B cell (primary cell): Measurements from ENCODE around the gene NUDT3. TPM values are rescaled to one million over a fixed set of nuclear protein-coding genes. Genes with fewer than 3 reads are reported as not detected.

Source experiments
- ATAC-seq: fragments of 200-7000 bp; cut with Tn5 transposase; one replicate; pipeline ENCODE4 v1.10.0; 2021; ENCODE audit warnings: low read depth, mild to moderate bottlenecking, moderate number of reproducible peaks, moderate library complexity
- CTCF ChIA-PET: fragments of 350-600 bp; sonication (Branson Sonifier 250); formaldehyde crosslinking; loops from one replicate; lab custom pipeline; 2021; ENCODE audit warnings: antibody characterized with exemption, inconsistent platforms; lab: Charles Lee
- POLR2A ChIA-PET: fragments of 350-600 bp; sonication (Branson Sonifier 250); formaldehyde crosslinking; loops from one replicate; lab custom pipeline; 2021; ENCODE audit warnings: antibody characterized with exemption; lab: Charles Lee
- DNase-seq: peaks from one replicate; pipeline ENCODE4 v3.0.0; 2013
- H2AFZ ChIP-seq: 2 replicates; pipeline ENCODE4 v1.6.1; 2012; ENCODE audit warnings: mild to moderate bottlenecking, low read depth, low read length; ENCODE audit not compliant: insufficient read depth, poor library complexity, severe bottlenecking
- H3K27ac ChIP-seq, 2 donors: 1 replicate in 1 of 2; 2 replicates in 1 of 2; pipeline ENCODE4 v1.5.1; 2012 to 2013; ENCODE audit warnings: low read length in 2 of 2, mild to moderate bottlenecking in 2 of 2, moderate library complexity in 1 of 2
- H3K27me3 ChIP-seq, 4 experiments: fragments of 200-600 bp in 1 of 4; sonication (generic) in 1 of 4; replicated peaks in 1 of 4; 1 replicate in 2 of 4; 2 replicates in 2 of 4; pipeline versions ENCODE4 v1.6.1 to v1.7.0; 2013 to 2016; ENCODE audit warnings: low read length in 3 of 4, mild to moderate bottlenecking in 2 of 4, mixed read lengths in 1 of 4, moderate library complexity in 1 of 4; ENCODE audit not compliant: insufficient read depth in 4 of 4, control insufficient read depth in 3 of 4; ENCODE audit errors: control extremely low read depth in 1 of 4
- H3K36me3 ChIP-seq, 2 experiments: replicated peaks in 1 of 2; 1 replicate in 1 of 2; 2 replicates in 1 of 2; pipeline versions ENCODE4 v1.6.1 to v1.7.1; 2013; ENCODE audit warnings: low read length in 1 of 2; ENCODE audit not compliant: insufficient read depth in 2 of 2, control insufficient read depth in 1 of 2; ENCODE audit errors: control extremely low read depth in 1 of 2, extremely low read depth in 1 of 2
- H3K4me1 ChIP-seq, 2 donors: fragments of 200-600 bp in 1 of 2; sonication (generic) in 1 of 2; 1 replicate in 1 of 2; 2 replicates in 1 of 2; pipeline versions ENCODE4 v1.5.1 to v1.6.1; 2013 to 2017; ENCODE audit warnings: low read length in 2 of 2; ENCODE audit not compliant: control insufficient read depth in 2 of 2, insufficient read depth in 2 of 2
- H3K4me2 ChIP-seq: replicated peaks from 2 replicates; pipeline ENCODE3; 2012; ENCODE audit warnings: mild to moderate bottlenecking, low read depth, low read length; ENCODE audit not compliant: poor library complexity, severe bottlenecking
- H3K4me3 ChIP-seq, 5 experiments: fragments of 200-600 bp in 1 of 5; sonication (generic) in 1 of 5; 1 replicate in 3 of 5; 2 replicates in 2 of 5; pipeline versions ENCODE4 v1.5.1 to v1.7.0; 2011 to 2016; ENCODE audit warnings: low read length in 4 of 5, mild to moderate bottlenecking in 4 of 5, low read depth in 2 of 5, control low read depth in 1 of 5, moderate library complexity in 1 of 5; ENCODE audit not compliant: insufficient read depth in 1 of 5; ENCODE audit errors: control extremely low read depth in 1 of 5, extremely low read depth in 1 of 5
- H3K79me2 ChIP-seq: fragments of 200-600 bp; sonication (generic); one replicate; pipeline ENCODE4 v1.6.0; 2016; ENCODE audit warnings: low read length; ENCODE audit not compliant: control insufficient read depth, insufficient read depth
- H3K9ac ChIP-seq: fragments of 200-600 bp; sonication (generic); 2 replicates; pipeline ENCODE4 v1.6.1; 2017; ENCODE audit warnings: mild to moderate bottlenecking, low read length, moderate library complexity
- H3K9me3 ChIP-seq, 3 donors: one replicate each; pipeline versions ENCODE4 v1.6.1 to v1.7.1; 2013; ENCODE audit warnings: low read length in 2 of 3; ENCODE audit not compliant: control insufficient read depth in 2 of 3, insufficient read depth in 1 of 3; ENCODE audit errors: control extremely low read depth in 1 of 3
- H4K20me1 ChIP-seq: 2 replicates; pipeline ENCODE4 v1.6.0; 2012; ENCODE audit warnings: mild to moderate bottlenecking, low read length; ENCODE audit not compliant: insufficient read depth, control insufficient read depth, poor library complexity, severe bottlenecking
- H3K27ac Mint-ChIP-seq: one replicate; pipeline ENCODE4 v1.8.0; 2021; ENCODE audit warnings: mixed read lengths
- H3K27me3 Mint-ChIP-seq: one replicate; pipeline ENCODE4 v1.8.0; 2021; ENCODE audit warnings: mixed read lengths
- H3K4me1 Mint-ChIP-seq: one replicate; pipeline ENCODE4 v1.8.0; 2021; ENCODE audit warnings: mixed read lengths
- H3K4me3 Mint-ChIP-seq: one replicate; pipeline ENCODE4 v1.8.0; 2021; ENCODE audit warnings: mixed read lengths
- H3K9me3 Mint-ChIP-seq: one replicate; pipeline ENCODE4 v1.8.0; 2022; ENCODE audit warnings: mixed read lengths; ENCODE audit not compliant: insufficient read depth
- EZH2 ChIP-seq: IDR thresholded peaks from 2 replicates; pipeline ENCODE4 v1.6.1; 2012; ENCODE audit warnings: borderline replicate concordance, low read depth, mild to moderate bottlenecking, moderate library complexity, low read length; ENCODE audit not compliant: insufficient read depth, poor library complexity, severe bottlenecking
- WGBS: methylation state at CpG from one replicate; pipeline ENCODE4 v1.1.5; 2013; ENCODE audit warnings: missing lambda C conversion rate; ENCODE audit not compliant: insufficient coverage; 5-methylcytosine and 5-hydroxymethylcytosine counted together
- intact Hi-C: fragments of 100-400 bp; cut with micrococcal nuclease; formaldehyde crosslinking; loops from one replicate; pipeline ENCODE4 v1.10.0; 2022
- polyA plus RNA-seq: library from polyadenylated mRNA; depleted of rRNA; stranded (reverse); fragments of >200 nt; gene quantifications from 2 replicates; pipeline ENCODE4 v1.2.3, GENCODE V29; 2012
- total RNA-seq, 2 donors: library from RNA; stranded (reverse); fragments of 120-200 nt in 1 of 2; gene quantifications; 1 replicate in 1 of 2; 2 replicates in 1 of 2; pipeline versions ENCODE4 v1.2.3 to v1.2.4, GENCODE V29; 2013 to 2022
- TF ChIP-seq, protein P1 (sequence below): fragments of 200-600 bp; IDR thresholded peaks from one replicate; pipeline ENCODE4 v1.8.0; 2022; ENCODE audit warnings: antibody characterized with exemption, mild to moderate bottlenecking

NUDT3 gene
- total and polyA plus RNA-seq, 2 donors (not counting 1 experiment from before 2014, with no cell fraction given): 18.2 to 37.4 TPM

DNA sequence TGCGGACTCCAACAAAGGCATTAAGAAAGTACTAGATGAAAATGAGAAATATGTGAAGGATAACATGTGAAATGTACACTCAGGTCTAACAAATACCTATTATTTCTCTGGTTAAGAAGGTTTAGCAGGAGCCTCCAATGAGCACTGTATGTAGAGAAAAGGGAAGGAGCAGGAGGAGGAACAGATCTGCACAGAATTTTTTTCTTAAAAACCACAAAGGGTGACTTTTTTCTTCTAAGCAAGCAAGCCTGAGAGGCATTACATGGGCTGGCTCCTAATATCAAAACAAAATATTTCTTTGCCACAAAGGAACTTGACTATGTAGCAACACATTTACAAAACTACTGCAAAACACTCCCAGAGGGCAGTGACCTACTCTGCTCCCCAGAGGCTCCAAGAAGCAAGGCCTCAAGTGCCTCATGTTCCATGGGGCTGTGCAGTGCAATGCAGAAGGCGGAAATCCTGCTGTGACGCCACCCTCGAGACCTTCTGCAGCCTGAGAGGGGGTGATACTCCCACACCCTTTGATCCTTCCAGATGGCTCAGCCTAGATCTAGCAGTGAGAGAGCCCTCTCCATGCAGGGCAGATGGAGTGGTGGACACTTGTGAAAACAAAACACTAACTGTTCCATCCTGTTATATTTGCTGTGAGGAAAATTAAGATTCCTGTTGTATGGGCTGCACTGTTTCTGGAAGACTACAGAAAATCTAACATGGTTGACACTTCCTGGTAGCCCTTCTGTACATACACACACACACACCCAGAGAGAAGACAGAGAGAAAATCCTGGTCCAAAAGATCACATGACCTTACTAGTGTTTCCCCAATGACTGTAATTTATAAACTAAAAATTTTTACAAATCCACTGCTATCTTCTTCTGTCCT lies 107.7 kb downstream of the NUDT3 start:
- intact Hi-C loops: no loop called here
- Mint-ChIP-seq H3K9me3 (no peaks in the 10 kb centered on the region), H3K27ac (peak overlapping the region; percentile 82), H3K4me3 (peak overlapping the region; percentile 38), H3K4me1 (peaks cover 42% of the 10 kb centered on the region), H3K27me3 (no peaks in the 10 kb centered on the region)
- ATAC-seq: peak; percentile 92
- H3K27ac ChIP-seq: peak overlapping the region; percentile 45 to 65
- peaks cover 30 to 33% of the 10 kb centered on the region in 2 donors for H3K4me1 ChIP-seq
- CTCF ChIA-PET: no interaction called here
- no peak overlapping the region for H2AFZ ChIP-seq
- peak overlapping the region; percentile 34 for H3K4me2 ChIP-seq
- no peak overlapping the region for H3K4me3 ChIP-seq
- POLR2A ChIA-PET: interaction anchor here (0.6 kb wide), 1 partner anchor 24 kb away, joined by 3 read pairs; no protein-coding TSS in a partner anchor
- no peak for TF ChIP-seq EZH2
- TF ChIP-seq, protein P1, sequence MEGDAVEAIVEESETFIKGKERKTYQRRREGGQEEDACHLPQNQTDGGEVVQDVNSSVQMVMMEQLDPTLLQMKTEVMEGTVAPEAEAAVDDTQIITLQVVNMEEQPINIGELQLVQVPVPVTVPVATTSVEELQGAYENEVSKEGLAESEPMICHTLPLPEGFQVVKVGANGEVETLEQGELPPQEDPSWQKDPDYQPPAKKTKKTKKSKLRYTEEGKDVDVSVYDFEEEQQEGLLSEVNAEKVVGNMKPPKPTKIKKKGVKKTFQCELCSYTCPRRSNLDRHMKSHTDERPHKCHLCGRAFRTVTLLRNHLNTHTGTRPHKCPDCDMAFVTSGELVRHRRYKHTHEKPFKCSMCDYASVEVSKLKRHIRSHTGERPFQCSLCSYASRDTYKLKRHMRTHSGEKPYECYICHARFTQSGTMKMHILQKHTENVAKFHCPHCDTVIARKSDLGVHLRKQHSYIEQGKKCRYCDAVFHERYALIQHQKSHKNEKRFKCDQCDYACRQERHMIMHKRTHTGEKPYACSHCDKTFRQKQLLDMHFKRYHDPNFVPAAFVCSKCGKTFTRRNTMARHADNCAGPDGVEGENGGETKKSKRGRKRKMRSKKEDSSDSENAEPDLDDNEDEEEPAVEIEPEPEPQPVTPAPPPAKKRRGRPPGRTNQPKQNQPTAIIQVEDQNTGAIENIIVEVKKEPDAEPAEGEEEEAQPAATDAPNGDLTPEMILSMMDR: no peak
- 10% methylated on average over 2 of the region's 4 CpGs for WGBS
- H3K79me2 ChIP-seq: no peaks in the 10 kb centered on the region
- H4K20me1 ChIP-seq: no peaks in the 10 kb centered on the region
- no peaks in the 10 kb centered on the region for H3K9me3 ChIP-seq
- no peaks in the 10 kb centered on the region for H3K27me3 ChIP-seq
- H3K36me3 ChIP-seq: peaks cover 3 to 17% of the 10 kb centered on the region in 2 experiments
- no peak overlapping the region for H3K9ac ChIP-seq
- peak; percentile 28 for DNase-seq
